Spinal cord (tissue), 10 donors: ENCODE data around the gene FAM161A. TPM values are rescaled to one million over a fixed set of nuclear protein-coding genes. Genes with fewer than 3 reads are reported as not detected.
"Not testable (repeated sequence)": the region's sequence is repeated elsewhere in the genome, so short reads cannot be mapped to it uniquely, and the experiment has no call there.

Experiments used
- DNase-seq, 6 donors: peaks; one replicate each; pipeline versions ENCODE4 v3.0.0 to v3.0.0-alpha.2; 2013 to 2015; ENCODE audit warnings: low spot score in 6 of 6, low read depth in 4 of 6
- H3K27ac ChIP-seq: one replicate; pipeline ENCODE4 v1.5.1; 2013; ENCODE audit warnings: low read depth, low read length, control low read depth
- H3K27me3 ChIP-seq: one replicate; pipeline ENCODE4 v1.6.1; 2013; ENCODE audit warnings: low read length; ENCODE audit not compliant: control insufficient read depth, insufficient read depth
- H3K36me3 ChIP-seq: one replicate; pipeline ENCODE4 v1.6.1; 2013; ENCODE audit warnings: low read length; ENCODE audit not compliant: control insufficient read depth, insufficient read depth
- H3K4me1 ChIP-seq: one replicate; pipeline ENCODE4 v1.6.1; 2013; ENCODE audit warnings: low read length; ENCODE audit not compliant: control insufficient read depth, insufficient read depth
- H3K4me3 ChIP-seq: one replicate; pipeline ENCODE4 v1.5.1; 2013; ENCODE audit warnings: low read depth, low read length, control low read depth
- H3K9me3 ChIP-seq: one replicate; pipeline ENCODE4 v1.6.1; 2013; ENCODE audit warnings: low read length; ENCODE audit not compliant: control insufficient read depth, insufficient read depth
- WGBS: methylation state at CpG from one replicate; pipeline ENCODE4 v1.1.5; 2013; ENCODE audit warnings: missing lambda C conversion rate; ENCODE audit not compliant: insufficient coverage; 5-methylcytosine and 5-hydroxymethylcytosine counted together
- polyA plus RNA-seq, 2 donors: library from polyadenylated mRNA; unstranded; fragments of 120-200 nt; gene quantifications; one replicate each; pipeline ENCODE4 v1.2.1, GENCODE V29; 2013; ENCODE audit not compliant: insufficient read length in 2 of 2
- total RNA-seq, 2 donors: library from RNA; depleted of rRNA in 1 of 2; stranded (reverse); fragments of 120-200 nt in 1 of 2; fragments of >200 nt in 1 of 2; gene quantifications; one replicate each; pipeline versions ENCODE4 v1.2.3 to v1.2.4, GENCODE V29; 2013 to 2014
- donor health status: healthy.

FAM161A gene
- total and polyA plus RNA-seq, 4 donors: 9.7 to 20.3 (median 15.8) TPM

DNA sequence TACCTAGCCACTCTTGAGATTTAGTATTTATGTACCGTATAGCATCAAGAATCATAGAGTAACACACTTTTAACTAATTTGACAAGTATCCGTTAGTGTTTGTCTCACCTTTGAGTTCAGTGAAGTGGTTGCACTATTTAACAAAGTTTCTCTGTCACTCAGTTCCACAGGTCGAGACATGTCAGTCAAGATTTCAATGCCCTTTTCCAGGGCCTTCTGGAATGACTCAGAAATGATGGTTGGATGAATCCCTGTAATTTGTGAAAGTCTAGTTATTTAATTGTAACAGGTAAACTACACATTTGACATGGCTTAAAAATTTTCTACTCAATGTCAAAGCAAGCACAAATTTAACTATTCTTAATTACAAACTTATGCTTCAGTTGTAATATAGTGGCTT lies 24.9 kb upstream of the FAM161A start:
- H3K9me3 ChIP-seq: no peaks in the 10 kb centered on the region
- 100% methylated on average over 1 of the region's 3 CpGs for WGBS
- peaks cover 43% of the 10 kb centered on the region for H3K36me3 ChIP-seq
- H3K27me3 ChIP-seq: no peaks in the 10 kb centered on the region
- no peak overlapping the region for H3K4me3 ChIP-seq
- no peak for DNase-seq
- H3K4me1 ChIP-seq: no peaks in the 10 kb centered on the region
- H3K27ac ChIP-seq: no peak overlapping the region

DNA sequence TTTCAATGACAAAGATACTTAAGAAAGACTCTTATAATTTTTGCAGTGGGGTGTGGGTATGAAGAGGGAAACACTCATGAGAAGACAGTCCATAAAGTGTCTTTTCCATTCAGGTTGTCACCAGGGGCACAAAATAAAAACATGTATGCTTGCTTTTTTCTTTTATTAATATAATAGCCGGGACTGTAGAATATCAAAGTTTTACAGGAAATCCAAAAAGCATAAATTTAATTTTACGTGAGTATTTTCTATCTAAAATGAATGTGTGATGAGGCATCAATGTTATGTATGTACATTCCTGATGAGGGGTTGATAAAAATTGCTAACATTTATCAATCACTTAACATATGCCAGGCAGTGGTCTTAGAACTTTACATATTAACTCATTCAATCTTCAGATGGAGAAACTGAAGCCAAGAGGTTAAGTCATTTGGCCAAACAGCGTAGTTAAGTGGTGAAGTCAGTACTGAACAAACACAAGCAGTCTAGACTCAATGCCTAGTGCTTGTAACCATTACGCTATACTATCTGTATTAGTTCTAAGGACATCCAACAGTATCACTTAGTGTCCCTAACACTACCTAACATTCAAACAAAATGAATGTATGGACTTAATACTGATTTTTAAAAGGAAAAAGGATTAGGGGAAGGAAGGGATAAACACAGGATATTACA lies 23.8 kb upstream of the FAM161A start:
- no CpG with 5 or more reads among the region's 4 CpGs for WGBS
- Histone ChIP-seq H3K9me3 (no peaks in the 10 kb centered on the region), H3K27me3 (no peaks in the 10 kb centered on the region), H3K36me3 (peaks cover 42% of the 10 kb centered on the region), H3K4me3 (no peak overlapping the region), H3K27ac (no peak overlapping the region), H3K4me1 (no peaks in the 10 kb centered on the region)
- DNase-seq: no peak

DNA sequence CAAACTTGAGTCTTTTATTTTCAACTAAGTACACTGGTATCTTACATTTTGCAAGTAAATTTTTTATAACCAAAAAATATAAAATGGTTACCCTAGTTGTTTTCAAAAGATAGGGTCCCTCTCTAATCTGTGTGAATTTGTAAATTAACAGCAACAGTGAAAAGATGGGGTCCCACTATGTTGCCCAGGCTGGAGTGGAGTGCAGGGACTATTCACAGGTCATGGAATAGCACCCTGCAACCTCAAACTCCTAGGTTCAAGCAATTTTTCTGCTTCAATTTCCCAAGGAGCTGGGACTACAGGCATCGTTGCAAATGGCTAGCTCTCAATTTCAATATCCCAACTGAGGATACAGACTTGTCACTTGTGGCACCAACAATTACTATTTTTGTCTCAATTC lies 22.5 kb upstream of the FAM161A start:
- Histone ChIP-seq H3K4me3 (no peak overlapping the region), H3K9me3 (no peaks in the 10 kb centered on the region), H3K27me3 (no peaks in the 10 kb centered on the region), H3K36me3 (peaks cover 37% of the 10 kb centered on the region), H3K27ac (no peak overlapping the region), H3K4me1 (no peaks in the 10 kb centered on the region)
- 100% methylated on average over 1 of the region's 1 CpG for WGBS
- DNase-seq: no peak

DNA sequence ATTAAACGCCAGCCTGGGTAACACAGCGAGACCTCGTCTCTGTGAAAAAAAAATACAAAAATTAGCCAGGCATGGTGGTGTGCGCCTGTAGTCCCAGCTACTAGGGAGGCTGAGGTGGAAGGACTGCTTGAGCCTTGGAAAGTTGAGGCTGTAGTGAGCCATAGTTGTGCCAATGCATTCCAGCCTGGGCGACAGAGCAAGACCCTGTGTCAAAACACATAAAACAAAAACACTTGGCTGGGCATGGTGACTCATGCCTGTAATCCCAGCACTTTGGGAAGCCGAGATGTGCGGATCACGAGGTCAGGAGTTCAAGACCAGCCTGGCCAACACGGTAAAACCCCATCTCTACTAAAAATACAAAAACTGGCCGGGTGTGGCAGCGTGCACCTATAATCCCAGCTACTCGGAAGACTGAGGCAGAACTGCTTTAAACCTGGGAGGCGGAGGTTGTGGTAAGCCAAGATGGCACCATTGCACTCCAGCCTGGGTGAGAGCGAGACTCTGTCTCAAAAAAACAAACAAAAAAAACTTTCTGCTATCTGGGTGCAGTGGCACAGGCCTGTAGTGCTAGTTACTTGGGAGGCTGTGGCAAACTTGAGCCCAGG lies 12.7 kb upstream of the FAM161A start:
- H3K36me3 ChIP-seq: peaks cover 44% of the 10 kb centered on the region
- H3K27me3 ChIP-seq, DNase-seq, H3K4me3 ChIP-seq, H3K27ac ChIP-seq, H3K4me1 ChIP-seq, H3K9me3 ChIP-seq: not testable (repeated sequence)
- 96% methylated on average over 11 of the region's 14 CpGs for WGBS

DNA sequence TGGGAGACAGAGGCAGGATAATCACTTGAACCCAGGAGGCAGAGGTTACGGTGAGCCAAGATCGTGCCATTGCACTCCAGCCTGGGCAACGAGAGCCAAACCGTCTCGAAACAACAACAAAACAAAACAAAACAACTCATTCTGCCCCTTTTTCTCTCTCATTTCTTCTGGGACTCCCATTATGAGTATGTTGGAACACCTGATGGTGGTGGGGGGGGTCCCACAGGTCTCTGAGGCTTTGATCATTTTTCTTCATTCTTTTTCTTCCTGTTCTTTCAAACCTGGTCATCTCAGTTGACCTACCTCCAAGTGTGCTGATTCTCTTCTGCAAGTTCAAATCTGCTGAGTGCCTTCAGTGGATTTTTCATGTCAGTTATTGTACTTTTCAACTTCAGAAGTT lies 8.2 kb upstream of the FAM161A start:
- no peak overlapping the region for H3K4me3 ChIP-seq
- H3K27ac ChIP-seq: no peak overlapping the region
- no peaks in the 10 kb centered on the region for H3K27me3 ChIP-seq
- H3K4me1 ChIP-seq: no peaks in the 10 kb centered on the region
- DNase-seq: no peak
- peaks cover 24% of the 10 kb centered on the region for H3K36me3 ChIP-seq
- peaks cover 4% of the 10 kb centered on the region for H3K9me3 ChIP-seq
- 100% methylated on average over 5 of the region's 5 CpGs for WGBS

DNA sequence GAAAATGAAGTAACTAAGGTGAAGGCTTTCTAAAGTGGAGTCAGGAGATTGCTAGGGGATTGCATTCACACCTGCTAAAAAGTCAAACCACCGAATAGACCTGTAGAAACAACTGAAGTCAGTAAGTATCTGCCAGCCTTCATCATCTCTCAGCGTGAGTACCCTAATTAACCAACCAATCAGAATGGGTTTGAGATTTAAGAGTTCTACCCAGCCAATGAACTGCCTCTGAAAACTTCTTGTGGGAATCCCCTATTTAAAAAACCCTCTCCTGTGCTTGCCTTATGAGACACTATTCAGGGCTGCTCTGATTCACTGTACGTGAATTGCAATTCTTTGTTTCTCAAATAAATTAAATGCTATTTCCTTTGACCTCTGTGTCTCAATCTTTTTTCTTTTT lies 3.4 kb upstream of the FAM161A start:
- no peak for DNase-seq
- Histone ChIP-seq H3K36me3 (peaks cover 3% of the 10 kb centered on the region), H3K4me3 (no peak overlapping the region), H3K9me3 (peaks cover 3% of the 10 kb centered on the region), H3K4me1 (peaks cover 10% of the 10 kb centered on the region), H3K27ac (no peak overlapping the region), H3K27me3 (no peaks in the 10 kb centered on the region)
- 100% methylated on average over 1 of the region's 3 CpGs for WGBS

DNA sequence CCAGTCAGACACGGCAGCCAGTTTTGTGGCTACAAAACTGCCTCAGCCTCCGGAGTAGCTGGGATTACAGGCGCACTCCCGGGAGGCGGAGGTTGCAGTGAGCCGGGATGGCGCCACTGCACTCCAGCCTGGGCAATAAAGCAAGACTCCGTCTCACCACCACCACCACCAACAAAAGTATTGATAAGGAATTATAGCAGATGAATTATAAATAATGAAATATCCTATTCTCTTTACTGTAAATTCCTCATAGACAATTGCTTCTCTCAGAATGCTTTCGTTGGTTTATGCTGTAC lies 1.4 kb upstream of the FAM161A start:
- 20% methylated on average over 3 of the region's 9 CpGs for WGBS
- Histone ChIP-seq H3K27me3 (no peaks in the 10 kb centered on the region), H3K4me3 (peak overlapping the region; percentile 99), H3K27ac (peak overlapping the region; percentile 95), H3K36me3 (no peaks in the 10 kb centered on the region), H3K9me3 (no peaks in the 10 kb centered on the region), H3K4me1 (peaks cover 10% of the 10 kb centered on the region)
- no peak for DNase-seq

DNA sequence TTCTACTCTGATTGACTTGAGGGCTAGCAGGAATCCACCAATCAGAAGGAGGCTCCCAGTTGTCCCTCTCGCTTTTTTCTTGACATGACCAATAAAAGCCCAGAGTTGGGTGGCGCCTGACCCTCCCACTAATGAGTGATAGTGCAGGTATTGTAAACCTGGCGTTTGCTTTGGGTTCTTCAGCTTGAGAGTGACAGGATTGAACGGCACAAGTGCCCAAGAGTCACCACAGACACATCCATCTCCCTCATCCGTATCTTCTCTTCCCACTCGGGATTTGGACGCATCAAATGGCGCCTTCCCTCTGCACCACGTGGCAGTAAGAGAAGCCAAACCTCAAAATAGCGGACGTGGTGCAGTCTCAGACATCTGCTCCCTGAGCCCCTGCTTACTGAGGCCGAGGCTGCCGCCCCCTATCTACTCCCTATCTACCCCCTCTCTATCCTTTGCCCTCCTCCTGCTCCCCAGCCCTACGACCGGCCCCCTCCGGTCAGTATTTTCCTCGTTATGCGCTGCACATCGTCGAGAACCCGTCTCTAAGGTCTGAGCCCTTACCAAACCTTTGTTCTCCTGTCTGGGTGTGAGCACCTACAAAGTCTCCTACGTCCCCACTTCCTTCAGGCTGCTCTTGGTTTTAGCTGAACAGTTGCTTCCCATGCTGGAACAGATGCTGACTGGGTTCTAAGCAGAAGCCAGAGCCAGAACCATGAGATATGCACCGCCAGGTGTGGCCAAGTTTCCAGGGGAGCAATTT lies 881 bp upstream of the FAM161A start:
- WGBS: 1% methylated on average over 22 of the region's 23 CpGs
- Histone ChIP-seq H3K4me3 (peak overlapping the region; percentile 99), H3K36me3 (no peaks in the 10 kb centered on the region), H3K27ac (peak overlapping the region; percentile 95), H3K4me1 (peaks cover 10% of the 10 kb centered on the region), H3K9me3 (no peaks in the 10 kb centered on the region), H3K27me3 (no peaks in the 10 kb centered on the region)
- DNase-seq: peak; percentile 68 to 99 (median 94)

DNA sequence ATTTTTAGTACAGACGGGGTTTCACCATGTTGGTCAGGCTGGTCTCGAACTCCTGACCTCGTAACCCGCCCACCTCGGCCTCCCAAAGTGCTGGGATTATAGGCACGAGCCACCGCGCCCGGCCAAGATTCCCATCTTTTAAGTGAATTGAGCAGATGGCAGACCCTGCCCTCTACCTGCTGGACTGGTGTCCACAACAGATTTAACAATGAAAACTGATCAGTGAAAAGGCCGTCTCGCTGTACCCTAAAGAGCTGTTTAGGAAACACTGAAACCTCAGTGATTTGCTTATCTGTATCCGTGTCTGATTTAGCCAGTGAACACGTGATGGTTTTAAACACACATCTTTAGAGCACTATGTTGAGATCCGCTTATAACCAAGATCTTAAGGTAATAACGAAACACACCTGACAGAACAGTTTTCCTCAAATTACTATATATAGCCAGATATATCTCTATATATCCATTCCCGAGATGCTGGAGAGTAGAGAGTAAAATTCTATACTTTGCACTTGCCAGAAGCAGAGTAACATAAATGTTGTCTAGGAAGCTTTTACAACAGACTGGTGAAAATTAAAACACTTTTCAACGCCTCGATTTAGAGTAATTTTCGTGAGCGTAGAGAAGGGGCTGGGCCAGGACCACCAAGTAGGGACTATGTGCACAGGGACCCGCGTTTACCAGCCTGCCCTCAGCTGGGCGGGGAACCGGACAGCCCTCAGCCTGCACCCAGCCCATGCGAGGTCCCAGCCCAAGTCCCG lies 594 bp downstream of the FAM161A start:
- Histone ChIP-seq H3K4me1 (peaks cover 10% of the 10 kb centered on the region), H3K27me3 (no peaks in the 10 kb centered on the region), H3K27ac (peak overlapping the region; percentile 95), H3K36me3 (no peaks in the 10 kb centered on the region), H3K9me3 (no peaks in the 10 kb centered on the region), H3K4me3 (peak overlapping the region; percentile 99)
- peak in 2 of 6 donors; percentile 12 to 68 for DNase-seq
- 23% methylated on average over 21 of the region's 26 CpGs for WGBS
